CD4-positive, alpha-beta T cell treated with Interleukin-21 for 1 hour (primary cell): Measurements from ENCODE around the gene PACSIN2.
A peak's percentile ranks its signal among the peaks of the same experiment; 100 is the strongest.
"Not testable (repeated sequence)": the region's sequence is repeated elsewhere in the genome, so short reads cannot be mapped to it uniquely, and the experiment has no call there.

ENCODE experiments used
- DNase-seq: peaks from one replicate; pipeline ENCODE4 v3.0.0-alpha.2; 2020

Gene PACSIN2

DNA sequence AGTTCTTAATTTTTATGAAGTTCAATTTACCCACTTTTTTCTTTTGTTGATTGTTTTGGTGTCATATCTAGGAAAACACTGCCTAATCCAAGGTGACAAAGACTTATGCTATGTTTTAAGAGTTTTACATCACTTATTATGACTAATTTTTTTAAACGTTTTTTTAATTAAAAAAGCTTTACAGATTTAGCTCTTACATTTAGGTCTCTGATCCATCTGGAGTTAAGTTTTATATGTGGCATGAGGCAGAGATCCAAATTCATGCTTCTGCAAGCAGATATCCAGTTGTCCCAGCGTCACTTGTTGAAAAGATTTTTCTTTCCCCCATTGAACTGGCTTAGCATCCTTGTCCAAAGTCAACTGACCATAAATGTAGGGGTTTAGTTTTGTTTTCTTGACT, 72.6 kb downstream of the PACSIN2 start:
- DNase-seq, result no peak

DNA sequence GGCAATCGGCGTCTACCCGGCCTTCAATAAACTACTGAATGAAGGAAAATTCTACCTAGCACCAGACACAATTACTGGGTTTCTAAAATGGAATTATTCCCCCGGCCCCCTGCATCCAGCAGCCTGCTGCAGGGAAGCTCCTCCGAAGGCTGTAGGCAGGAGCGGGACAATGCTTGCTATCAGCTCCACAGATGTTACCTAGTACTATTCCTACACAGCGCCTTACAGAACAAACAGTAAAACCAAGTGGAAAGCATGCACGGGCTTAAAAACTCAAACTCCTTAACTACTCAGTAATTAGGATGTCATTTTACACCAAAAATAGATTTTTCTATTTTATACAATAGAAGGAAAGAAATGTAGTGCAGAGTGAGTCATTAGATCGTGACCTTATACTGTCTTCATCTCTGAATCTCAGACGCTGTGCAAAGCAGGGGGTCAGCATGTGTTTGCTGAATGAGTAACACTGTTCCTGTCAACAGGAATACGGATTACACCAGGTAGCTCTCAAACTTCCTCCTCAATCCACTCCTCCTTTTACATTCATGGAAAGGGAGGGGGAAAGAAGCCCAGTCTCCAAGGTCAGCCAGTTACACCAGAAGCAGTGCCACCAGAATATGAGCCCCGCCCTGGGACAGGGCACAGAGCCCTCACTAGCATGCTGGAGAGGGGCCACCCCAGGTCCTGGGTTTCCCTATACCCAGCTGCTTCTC, 74.9 kb downstream of the PACSIN2 start:
- no peak for DNase-seq

DNA sequence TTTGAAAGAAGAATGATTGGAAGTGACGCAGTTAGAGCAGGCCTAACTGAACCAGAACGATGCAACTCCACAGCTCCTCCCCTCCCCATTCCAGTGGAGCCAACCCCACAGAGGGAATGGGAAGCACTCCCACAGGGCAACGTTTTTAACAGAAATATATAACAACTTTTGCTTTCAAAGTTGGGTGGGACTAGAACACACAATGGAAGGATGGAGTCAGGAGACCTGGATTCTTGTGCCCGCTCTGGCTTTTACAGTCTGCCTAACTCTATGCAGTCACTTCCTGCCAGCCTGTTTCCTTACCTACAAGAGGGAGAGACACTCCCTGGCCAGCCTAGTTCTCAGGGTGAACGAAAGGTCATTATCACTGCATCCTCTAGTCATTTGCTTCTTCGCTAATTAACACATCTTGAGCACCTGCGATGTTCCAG, 75.5 kb downstream of the PACSIN2 start:
- no peak for DNase-seq

DNA sequence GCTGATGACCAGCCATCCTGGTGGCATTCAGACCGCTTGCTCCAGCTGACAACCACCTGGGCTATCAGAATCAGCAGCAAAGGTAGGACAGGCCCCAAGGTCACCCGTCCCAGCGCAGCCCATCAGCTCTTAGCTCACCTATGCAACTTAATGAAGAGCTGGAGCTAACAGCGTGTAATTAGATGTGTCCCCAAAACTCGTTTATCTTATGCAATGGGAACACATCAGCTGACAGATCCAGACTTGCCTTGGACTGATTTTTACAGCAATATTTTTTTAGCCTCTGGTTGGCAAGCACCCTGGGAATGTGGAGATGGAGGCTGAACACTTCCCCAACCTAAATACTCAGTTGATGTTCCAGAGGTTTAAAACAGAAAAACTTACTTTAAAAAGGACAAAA, 76.0 kb downstream of the PACSIN2 start:
- no peak for DNase-seq

DNA sequence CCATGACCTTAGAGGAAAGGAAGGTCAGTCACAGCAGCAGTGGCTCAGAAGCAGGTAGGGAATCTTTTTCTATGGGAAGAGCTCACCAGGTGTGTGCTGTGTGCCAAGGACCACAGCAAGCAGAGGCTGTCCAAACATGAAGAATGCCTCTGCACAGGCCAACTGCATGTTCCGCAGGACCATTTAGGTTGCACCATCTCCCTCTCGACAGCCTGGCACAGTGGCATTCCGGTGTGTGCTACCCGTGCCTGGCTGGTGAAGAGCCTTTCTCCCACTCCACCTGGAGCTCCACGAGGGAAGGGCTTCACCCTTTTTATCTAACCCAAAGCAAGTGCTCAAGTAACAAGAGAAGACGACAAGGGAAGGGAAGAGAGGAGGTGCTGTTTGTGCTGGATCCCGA, 76.5 kb downstream of the PACSIN2 start:
- DNase-seq, result no peak

DNA sequence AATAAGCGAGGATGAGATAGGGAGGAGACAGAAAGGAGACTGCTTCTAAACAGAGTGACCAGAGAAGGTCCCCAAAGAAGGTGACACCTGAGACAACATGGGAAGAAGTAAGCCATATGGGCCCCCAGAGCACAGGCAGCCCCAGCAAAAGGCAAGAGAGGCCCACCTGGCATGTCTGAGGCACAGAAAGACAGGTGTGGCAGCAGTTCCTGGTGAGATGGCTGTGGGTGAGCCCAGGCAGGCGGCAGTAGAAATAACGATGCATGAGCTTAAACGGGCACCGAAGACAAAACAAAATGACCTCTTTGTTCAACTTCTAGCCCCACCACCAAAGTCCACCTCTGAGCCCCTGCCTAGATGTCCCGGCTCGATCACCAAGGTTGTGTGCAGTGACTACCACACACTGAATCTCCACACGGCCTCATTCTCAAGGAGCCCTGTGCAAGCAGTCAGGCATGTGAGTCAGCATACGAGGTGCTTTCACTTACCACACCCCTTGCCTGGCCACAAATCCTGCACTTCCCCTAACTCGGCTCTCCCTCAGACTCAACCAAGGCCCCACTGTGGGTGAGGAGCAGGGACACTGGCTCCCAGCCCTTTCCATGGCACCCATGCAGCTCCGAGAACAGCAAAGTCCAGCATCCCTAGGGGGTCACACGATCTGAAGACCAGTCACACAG, 77.6 kb downstream of the PACSIN2 start:
- DNase-seq, result no peak

DNA sequence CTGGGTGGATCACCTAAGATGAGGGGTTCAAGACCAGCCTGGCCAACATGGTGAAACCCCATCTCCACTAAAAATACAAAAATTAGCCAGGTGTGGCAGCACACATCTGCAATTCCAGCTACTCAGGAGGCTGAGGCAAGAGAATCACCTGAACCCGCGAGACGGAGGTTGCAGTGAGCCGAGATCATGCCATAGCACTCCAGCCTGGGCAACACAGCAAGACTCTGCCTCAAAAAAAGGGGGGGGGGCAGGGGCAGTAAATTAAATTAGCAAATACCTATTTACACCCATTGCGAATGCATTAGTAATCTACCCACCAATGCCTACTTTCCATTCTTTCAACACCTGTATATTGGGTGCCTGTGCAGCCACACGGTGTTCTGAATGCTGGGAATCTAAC, 78.3 kb downstream of the PACSIN2 start:
- DNase-seq, result not testable (repeated sequence)

DNA sequence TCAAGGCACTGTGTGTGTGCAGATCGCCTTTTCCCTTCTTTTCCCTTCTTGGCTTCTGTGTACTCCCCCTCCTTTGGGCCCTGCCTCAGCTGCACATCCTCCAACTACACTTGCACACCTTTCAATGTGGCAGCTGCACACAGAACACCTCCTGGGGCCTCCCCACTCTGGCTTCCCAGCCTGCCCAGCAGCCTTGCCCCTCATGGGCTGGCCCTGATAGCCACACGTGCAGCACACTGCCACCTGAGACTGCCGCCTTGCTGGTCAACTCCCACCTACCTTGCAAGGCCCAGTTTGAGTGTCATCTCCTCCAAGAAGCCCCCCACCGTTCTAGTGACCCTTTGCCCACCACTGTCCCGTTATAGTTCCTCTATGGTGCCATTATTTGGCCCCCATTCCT, 80.6 kb downstream of the PACSIN2 start:
- DNase-seq, result no peak

DNA sequence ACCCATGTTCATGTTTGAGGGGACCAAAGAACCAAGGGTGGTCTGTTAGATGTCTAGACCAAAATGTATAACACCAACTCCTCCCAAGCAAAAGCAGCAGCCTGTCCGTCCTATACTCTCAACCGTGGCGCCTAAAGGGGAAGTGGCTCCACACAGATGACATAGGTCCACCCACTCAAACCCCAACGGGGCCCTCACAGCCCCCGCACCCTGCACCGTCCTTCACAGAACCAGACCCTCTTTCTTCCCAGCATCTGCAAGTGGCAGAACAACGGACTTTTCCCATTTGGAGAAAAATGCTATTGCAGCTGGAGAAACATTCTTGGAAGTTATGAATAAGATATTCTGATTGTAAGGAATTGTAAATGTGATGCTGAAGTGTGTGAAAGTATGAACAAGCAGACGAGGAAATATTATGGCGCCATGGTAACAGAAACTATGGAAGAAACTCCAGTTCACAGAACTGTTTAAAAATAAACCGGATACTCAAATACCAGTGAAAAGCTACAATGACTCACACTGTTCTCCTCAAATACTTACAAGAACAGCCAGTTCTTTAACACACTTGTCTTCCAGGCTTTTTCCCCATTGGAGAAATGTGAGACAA, 81.4 kb downstream of the PACSIN2 start:
- peak; percentile 21 for DNase-seq

DNA sequence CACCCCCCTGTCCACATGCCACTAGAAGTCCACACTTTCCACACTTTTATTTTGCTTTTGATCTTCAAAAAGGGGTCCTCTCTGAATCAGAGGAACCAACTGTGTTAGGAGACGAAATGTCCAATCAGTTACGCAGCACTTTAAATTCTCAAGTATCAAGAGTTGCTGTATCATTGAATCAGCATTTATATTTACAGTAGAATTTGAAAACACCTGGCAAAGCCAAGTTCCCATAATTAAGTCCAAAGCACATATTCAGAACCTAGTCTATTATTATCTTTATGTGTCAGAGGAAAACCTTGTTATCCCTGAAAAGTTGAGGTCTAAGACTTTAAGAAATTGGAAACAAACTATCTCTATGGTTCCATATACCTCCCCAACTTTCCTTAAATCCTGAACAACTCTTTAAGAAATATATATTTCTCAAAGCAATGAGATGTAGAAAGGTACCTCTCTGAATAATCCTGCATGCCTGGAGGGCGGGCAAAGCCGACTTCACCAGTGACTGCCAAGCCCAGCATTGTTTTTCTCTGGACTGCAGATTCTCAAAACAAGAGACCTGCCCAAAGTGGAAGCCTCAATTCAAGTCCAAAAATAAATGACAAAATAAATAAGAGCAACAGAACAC, 82.0 kb downstream of the PACSIN2 start:
- no peak for DNase-seq

DNA sequence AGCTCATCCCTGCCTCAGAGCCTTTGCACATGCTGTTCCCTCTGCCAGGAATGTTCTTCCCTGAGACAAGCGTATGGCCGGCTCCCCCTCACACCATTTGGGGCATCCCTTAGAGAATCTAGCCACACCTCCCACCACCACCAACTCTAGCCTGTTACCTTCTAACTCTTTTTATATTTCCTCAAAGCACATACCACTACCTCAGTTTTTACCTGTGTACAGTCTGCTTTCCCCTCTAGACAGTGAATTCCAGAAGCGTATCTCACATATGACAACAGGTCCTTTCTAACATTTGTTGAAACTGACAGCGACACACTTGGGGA, 82.8 kb downstream of the PACSIN2 start:
- DNase-seq, result no peak

DNA sequence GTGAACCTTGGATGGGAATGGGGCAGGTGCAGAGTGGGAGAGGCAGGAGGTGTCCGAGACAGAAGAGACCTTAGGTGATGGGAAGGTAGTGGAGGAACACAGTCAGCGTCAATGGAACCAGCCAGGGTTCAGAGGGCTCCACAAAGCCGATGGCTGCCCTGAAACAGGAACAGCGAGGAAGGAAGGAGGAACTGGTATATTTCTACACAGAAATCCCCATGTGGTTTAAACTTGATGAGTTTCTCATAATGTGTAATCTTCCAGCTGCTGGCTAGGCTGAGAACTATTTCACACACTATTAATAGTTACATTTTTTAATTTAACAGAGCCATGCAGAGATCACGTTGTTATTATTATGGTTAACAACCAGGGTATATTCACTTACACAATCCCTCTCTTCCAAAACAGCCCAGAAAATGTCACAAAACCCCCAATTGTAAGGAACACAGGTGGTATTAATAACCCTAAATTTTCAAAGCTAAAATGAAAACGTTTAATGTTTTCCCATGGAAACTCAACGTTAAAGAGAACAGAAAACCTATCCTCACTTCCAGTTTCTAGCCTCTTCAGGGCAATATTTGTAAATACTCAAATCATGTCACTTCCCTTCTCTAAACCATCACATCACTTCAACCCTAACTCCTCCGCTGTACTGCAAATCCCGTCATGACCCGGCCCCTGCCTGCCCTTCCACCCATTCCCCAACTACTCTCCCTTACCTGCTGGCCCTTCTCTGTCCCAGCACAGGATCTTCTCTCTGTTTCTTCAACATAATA, 83.3 kb downstream of the PACSIN2 start:
- peak; percentile 23 for DNase-seq

DNA sequence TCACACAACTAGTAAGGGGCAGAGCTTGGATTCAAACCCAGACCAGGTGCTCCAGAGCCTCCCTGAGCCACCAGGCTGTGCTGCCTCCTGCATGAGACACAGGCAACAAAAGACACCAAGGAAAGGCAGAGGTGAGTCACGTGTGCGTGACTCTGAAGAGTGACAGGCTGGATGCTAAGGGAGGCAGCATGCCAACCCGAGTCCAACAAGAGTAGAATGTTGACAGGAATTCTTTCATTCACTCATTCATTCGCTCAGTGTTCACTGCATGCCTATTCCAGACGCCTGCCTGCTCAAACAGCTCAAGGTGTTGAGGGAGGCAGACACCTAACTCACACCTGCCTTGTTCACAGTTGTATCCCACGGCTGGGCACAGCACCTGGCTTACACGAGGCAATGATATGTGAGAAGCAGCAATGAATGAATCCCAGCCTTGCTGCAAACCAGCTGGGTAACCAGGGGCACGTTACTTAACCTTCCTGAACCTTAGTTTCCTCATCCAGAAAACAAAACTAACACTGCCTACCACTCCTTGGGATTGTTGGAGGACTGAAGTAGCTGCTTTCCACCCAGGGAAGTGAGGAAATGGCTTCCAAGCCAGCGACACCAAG, 84.0 kb downstream of the PACSIN2 start:
- no peak for DNase-seq

DNA sequence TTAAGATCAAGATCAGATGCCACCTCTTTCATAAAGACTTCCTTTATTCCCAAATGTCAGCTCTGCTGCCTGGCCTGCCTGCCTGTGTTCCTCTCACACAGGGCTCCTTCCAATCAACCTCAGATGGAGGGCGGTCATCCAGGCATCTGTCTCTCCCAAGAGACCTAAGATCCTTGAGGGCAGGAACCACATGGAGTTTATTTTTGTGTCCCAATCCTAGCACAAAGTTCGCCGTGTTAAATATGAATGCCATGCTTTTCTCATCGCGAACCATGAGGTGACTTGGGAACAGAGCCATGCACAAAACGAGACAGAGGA, 85.2 kb downstream of the PACSIN2 start:
- no peak for DNase-seq

DNA sequence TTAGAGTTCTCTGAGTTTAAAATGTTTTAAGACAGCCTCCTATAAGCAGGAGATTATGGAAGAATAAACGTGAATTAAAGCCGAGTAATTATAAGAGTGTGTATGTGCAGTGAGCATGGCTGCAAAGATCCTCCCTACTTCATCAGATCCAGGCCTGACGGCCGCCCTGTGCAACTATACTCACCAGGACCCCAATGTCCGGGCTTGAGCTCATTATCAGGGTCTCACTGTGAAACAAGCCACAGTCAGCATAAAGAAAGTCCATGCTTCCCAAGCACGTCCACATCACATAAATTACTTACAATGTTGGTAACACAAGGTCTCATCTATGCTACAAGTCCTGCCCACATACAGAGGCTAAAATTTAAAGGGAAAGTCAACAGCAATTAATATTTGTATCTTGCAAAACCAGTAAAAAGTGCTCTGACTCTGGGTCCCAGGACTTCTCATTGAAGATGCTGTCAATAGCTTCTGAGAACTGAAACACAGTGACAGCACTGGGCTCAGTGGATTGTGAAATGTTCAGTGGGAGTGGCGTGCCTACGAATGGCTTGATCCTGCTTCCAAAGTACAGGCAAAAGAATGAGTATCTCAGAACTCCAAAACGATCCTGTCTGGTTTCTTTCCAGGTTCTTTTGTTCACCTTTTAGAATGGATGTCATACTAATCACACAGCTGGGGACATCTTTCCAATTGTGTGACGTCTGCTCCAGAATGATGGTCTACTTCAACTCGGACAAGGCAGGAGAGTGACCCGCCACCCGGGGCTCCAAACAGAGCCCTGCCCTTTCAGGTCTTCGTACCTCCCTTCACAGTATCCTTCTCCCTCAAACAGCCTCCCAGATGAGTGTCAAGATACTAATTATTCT, 85.7 kb downstream of the PACSIN2 start:
- no peak for DNase-seq

DNA sequence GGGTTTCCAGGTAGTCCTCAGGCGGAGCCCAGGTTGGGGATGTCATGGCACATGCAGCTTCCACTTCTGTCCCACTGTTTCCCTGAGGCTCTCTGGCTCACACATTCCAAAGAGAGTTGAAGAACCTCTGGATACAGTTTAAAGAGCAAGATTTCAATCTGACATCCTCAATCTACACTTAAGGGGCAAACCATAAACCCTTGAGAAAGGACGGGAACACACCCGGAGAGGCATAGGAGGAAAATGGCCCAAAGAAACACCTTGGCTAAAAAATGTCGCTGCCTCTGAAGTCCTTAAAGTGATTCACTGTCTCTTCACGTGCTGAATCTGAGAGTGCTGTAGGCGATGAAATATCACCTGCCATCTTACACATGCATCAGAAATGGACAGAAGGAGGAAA, 87.0 kb downstream of the PACSIN2 start:
- no peak for DNase-seq

DNA sequence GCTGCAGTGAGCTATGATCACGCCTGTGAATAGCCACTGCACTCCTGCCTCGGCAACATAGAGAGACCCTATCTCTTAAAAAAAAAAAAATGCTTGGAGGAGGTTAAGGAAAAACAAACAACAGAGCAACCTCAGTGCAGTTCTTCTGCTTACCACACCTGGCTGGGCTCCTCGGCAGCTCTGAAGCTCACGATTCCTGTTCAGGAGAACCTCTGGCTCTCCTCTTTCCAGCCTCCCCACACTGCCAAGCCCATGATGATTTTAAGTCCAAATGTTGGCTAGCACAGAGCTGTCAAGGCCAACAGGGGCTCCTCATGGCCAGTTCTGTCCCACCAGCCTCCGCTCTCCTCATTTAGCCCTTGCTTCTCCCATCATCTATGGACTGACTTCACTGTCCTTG, 88.2 kb downstream of the PACSIN2 start:
- no peak for DNase-seq

DNA sequence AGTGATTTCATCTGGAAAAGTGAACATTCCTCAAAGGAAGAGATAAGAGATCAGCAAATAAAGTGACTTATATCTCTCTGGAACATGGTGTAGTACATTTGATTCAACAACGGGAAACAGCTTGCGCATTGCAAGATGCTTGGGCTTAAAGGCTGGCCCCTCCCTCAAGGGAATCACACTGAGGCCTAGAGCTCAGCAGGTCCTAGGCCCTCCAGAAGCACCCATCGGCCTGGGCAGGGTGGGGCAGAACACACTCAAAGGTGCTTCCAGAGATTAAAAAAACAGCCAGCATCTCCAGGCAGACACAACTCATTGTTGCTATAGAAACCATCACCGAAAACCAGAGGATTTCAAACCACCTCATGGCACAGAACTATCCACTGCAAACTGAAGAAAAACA, 88.8 kb downstream of the PACSIN2 start:
- DNase-seq, result no peak

DNA sequence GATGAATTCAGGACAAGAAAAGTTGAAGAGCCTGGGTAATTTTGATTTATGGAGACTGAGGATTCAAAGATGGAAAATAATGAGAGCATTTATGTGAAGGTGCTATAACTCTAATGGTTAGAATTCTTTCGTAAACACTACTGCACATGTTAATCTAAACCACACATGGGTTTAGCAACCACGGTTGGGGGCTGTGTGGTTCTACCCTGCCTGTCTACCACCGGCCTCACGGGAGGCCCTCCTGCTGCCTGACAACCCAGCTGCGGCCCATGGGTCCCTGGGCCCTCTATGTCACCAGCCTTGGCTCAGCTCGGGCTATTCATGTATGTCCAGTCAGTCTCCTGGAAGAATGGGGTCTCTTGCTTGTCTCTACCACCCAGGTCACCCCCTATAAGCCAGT, 89.4 kb downstream of the PACSIN2 start:
- no peak for DNase-seq

DNA sequence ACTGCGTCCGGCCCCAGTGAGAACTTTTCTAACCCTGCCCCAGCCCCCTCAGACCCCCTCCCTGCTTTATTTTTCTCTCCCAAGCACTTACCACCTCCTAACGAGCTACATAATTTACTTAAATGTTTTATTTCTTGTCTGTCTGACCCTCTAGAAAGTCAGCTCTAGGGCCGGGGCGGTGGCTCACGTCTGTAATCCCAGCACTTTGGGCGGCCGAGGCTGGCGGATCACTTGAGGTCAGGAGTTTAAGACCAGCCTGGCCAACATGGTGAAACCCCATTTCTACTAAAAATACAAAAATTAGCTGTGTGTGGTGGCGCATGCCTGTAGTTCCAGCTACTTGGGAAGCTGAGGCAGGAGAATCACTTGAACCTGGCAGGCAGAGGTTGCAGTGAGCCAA, 89.9 kb downstream of the PACSIN2 start:
- not testable (repeated sequence) for DNase-seq

DNA sequence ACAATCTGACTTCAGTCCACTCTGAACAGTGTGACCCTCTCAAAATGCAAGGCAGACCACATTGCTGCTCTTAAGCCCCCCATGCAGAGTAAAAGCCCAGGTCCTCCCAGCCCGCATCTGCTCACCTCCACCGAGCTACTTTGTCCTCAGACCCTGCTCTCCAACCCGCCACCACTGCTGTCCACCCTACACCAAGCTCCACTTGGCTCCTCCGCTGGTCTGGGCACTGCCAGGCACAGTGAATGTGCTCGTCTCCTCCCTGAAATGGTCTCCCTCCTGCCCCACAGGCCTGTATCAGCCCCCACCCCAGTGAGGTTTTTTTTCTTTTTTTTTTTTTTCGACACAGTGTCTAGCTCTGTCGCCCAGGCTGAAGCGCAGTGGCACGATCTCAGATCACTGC, 90.5 kb downstream of the PACSIN2 start:
- DNase-seq, result no peak
